ENCODE data around the gene SLC24A4.

SLC24A4 gene

DNA sequence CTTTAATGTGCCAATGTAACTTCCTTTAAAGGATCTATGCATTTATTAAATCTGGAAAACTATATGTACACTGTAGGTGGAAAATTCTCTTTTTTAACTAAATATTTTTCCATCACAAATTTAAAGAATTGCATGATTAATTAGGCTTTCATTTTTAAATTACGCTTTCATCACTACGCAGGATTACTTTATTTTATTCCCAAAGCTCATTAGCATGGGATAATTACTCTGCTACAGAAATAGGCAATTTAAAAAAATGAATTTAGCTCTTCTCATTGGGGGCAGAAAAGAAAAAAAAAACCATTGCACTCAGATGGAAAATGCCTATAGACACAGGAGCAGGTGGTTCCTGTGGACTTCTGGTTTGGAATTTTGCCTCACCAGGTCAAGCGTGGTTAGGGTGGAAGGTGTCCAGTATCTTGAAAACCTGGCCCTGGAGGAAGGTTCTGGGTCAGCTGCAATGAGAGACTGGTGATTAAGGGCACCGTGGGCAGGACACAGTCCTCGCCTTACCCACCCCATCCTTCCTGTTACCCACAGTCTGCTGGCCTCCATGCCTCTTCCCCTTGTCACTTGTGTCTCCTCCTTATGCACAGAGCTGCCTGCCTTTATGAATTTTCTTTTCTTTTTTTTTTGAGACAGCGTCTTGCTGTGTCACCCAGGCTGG lies 173.4 kb downstream of the SLC24A4 start:
- H3K27ac ChIP-seq (ENCODE audit: low read depth, low read length) = no peak overlapping the region
- WGBS = 97% methylated on average over 6 of the region's 6 CpGs

DNA sequence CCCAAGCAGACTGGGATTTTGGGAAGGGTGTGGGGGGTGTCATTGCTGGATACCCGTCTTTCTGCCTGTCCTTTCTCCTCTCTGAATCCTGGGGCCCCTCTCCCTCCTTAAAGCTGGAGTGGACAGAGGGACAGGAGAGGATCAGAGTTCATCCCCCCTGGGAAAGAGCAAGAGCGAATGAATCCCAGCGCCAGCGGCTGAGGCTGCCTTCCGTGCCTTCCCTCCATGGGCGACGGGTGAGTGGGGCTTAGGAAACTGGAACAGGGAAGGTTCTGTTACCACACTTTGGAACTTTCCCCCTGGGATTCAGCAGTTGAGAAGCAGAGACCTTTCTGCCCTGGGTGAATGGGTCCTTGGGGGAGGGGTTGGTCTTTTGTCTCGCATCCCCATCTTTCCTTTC lies 174.4 kb downstream of the SLC24A4 start:
- Histone ChIP-seq H3K9me3 (ENCODE audit: insufficient read depth, low read depth, low read length) (no peaks in the 10 kb centered on the region), H3K9ac (ENCODE audit: low read depth, low read length) (no peak overlapping the region), H3K4me1 (ENCODE audit: insufficient read depth, low read length) (peaks cover 11% of the 10 kb centered on the region; the same call in 1 of the 2 replicates), H3K27me3 (ENCODE audit: insufficient read depth, low read length) (no peaks in the 10 kb centered on the region), H3K36me3 (ENCODE audit: insufficient read depth, low read length) (no peaks in the 10 kb centered on the region), H3K4me3 (ENCODE audit: low read length) (no peak overlapping the region), H3K27ac (ENCODE audit: low read depth, low read length) (no peak overlapping the region)
- 87% methylated on average over 8 of the region's 8 CpGs for WGBS

More for the DNA sequence above, 173.4 kb downstream of the SLC24A4 start:
- H3K36me3 ChIP-seq (ENCODE audit: insufficient read depth, low read length) = no peaks in the 10 kb centered on the region
- H3K4me1 ChIP-seq (ENCODE audit: insufficient read depth, low read length) = peaks cover 11% of the 10 kb centered on the region; the same call in 1 of the 2 replicates
- H3K4me3 ChIP-seq (ENCODE audit: low read length) = no peak overlapping the region
- H3K27me3 ChIP-seq (ENCODE audit: insufficient read depth, low read length) = no peaks in the 10 kb centered on the region
- no peaks in the 10 kb centered on the region for H3K9me3 ChIP-seq (ENCODE audit: insufficient read depth, low read depth, low read length)
- H3K9ac ChIP-seq (ENCODE audit: low read depth, low read length) = no peak overlapping the region

DNA sequence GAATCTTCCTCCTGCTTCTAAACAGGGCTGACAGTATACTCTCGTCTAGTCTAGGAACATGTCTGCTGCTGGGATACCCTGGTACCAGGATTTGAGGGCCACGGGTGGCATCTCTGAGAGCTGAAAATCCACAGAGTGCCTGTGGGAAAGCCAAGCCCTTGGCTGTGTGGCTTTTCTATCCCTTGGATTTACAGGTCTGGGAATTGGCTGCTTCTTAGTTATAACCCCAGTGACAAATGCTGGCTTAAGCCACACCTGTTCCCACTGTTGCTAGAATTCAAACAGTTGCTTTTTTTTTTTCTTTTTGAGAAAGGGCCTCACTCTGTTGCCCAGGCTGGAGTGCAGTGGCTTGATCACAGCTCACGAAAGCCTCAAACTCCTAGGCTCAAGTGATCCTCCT lies 176.3 kb downstream of the SLC24A4 start:
- Histone ChIP-seq H3K9ac (ENCODE audit: low read depth, low read length) (no peak overlapping the region), H3K27ac (ENCODE audit: low read depth, low read length) (no peak overlapping the region), H3K4me3 (ENCODE audit: low read length) (no peak overlapping the region), H3K36me3 (ENCODE audit: insufficient read depth, low read length) (no peaks in the 10 kb centered on the region), H3K4me1 (ENCODE audit: insufficient read depth, low read length) (peaks cover 11% of the 10 kb centered on the region; the same call in 1 of the 2 replicates), H3K9me3 (ENCODE audit: insufficient read depth, low read depth, low read length) (no peaks in the 10 kb centered on the region), H3K27me3 (ENCODE audit: insufficient read depth, low read length) (no peaks in the 10 kb centered on the region)
- 91% methylated on average over 3 of the region's 3 CpGs for WGBS

DNA sequence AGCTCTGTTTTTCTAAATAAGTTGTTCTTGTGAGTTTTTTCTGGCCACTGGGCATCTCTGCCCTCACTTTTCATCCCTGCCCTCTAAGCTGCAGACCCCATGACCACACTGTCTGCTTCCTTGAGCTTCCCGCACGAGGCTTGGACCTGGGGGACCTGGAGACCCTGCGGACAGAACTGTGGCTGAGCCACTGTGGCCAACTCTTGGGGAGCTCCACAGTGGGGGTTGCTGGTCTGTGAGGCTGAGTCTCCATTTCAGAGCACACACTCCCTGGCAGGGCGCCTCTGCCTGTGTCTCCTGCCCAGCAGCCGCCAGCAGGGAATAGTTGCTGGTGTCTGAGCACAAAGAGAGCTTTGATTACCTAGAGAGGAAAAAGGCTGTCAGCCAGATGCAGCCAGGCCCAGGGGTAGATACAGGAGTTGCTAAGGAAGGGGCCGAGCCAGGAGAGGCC lies 177.6 kb downstream of the SLC24A4 start:
- peaks cover 11% of the 10 kb centered on the region; the same call in 1 of the 2 replicates for H3K4me1 ChIP-seq (ENCODE audit: insufficient read depth, low read length)
- no peaks in the 10 kb centered on the region for H3K27me3 ChIP-seq (ENCODE audit: insufficient read depth, low read length)
- H3K4me3 ChIP-seq (ENCODE audit: low read length) = no peak overlapping the region
- no peak overlapping the region; the same call in 1 of the 2 replicates for H3K9ac ChIP-seq (ENCODE audit: low read depth, low read length)
- H3K27ac ChIP-seq (ENCODE audit: low read depth, low read length) = no peak overlapping the region
- H3K36me3 ChIP-seq (ENCODE audit: insufficient read depth, low read length) = no peaks in the 10 kb centered on the region
- H3K9me3 ChIP-seq (ENCODE audit: insufficient read depth, low read depth, low read length) = no peaks in the 10 kb centered on the region
- 68% methylated on average over 6 of the region's 6 CpGs for WGBS

DNA sequence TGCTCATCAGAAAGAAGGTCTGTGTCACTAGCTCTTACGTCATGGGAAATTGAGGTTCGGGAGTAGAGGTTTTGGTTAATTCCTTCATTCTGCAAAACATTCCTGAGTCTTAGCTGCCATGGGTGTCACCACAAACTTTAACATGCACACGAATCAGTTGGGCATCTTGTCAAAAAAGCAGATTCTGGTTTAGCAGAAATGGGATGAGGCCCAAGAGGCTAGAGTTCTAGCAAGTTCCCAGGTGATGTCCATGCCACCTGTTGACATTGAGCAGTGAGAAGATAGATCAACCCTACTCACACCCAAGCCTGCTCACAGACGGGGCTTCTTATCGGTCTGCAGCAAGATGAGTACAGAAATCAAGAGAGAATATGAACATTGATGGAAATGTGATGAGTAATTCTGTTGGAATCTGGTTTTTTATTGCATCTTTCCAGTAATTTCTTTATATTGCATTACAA lies 179.0 kb downstream of the SLC24A4 start:
- H3K27me3 ChIP-seq (ENCODE audit: insufficient read depth, low read length) = no peaks in the 10 kb centered on the region
- 90% methylated on average over 5 of the region's 5 CpGs for WGBS
- no peak overlapping the region for H3K27ac ChIP-seq (ENCODE audit: low read depth, low read length)
- no peaks in the 10 kb centered on the region for H3K36me3 ChIP-seq (ENCODE audit: insufficient read depth, low read length)
- H3K4me3 ChIP-seq (ENCODE audit: low read length) = no peak overlapping the region
- H3K4me1 ChIP-seq (ENCODE audit: insufficient read depth, low read length) = peaks cover 11% of the 10 kb centered on the region; the same call in 1 of the 2 replicates
- no peak overlapping the region for H3K9ac ChIP-seq (ENCODE audit: low read depth, low read length)
- no peaks in the 10 kb centered on the region for H3K9me3 ChIP-seq (ENCODE audit: insufficient read depth, low read depth, low read length)

DNA sequence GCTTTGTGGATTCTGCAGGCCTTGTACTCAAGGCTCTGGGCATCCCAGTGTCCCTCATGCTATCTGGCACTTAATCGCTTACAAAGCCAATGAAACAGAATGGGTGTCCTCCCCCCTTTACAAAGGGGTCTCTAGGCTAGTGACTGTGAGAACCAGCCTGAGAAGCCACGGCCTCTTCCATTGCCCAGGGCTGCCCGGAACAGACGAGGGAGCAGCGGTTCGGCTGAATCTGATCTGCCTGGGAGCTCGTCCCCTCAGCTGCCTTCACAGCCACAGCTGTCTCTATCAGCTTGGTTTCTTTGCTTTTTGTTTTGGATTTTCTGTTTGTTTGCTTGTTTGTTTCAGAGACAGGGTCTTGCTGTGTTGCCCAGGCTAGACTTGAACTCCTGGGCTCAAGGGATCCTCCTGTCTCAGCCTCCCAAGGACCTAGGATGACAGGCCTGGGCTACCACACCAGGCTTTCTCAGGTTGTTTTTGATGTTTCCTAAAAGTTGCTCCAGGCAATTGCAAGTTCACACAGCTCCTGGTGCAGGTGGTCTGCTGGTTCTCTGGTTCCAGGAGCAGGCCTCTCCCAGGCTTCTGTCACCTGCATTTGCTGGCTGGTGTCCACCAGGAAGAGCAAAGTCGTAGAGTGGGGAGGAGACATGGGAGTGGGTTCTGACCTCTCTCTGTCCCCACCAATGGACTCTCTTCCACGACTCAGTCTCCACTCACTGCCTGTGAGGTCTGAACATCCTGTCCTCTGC lies 179.7 kb downstream of the SLC24A4 start:
- no peak overlapping the region for H3K27ac ChIP-seq (ENCODE audit: low read depth, low read length)
- no peaks in the 10 kb centered on the region for H3K9me3 ChIP-seq (ENCODE audit: insufficient read depth, low read depth, low read length)
- no peaks in the 10 kb centered on the region for H3K36me3 ChIP-seq (ENCODE audit: insufficient read depth, low read length)
- H3K9ac ChIP-seq (ENCODE audit: low read depth, low read length) = no peak overlapping the region
- H3K4me3 ChIP-seq (ENCODE audit: low read length) = no peak overlapping the region
- 97% methylated on average over 9 of the region's 9 CpGs for WGBS
- no peaks in the 10 kb centered on the region for H3K27me3 ChIP-seq (ENCODE audit: insufficient read depth, low read length)
- H3K4me1 ChIP-seq (ENCODE audit: insufficient read depth, low read length) = peaks cover 5% of the 10 kb centered on the region; the same call in 1 of the 2 replicates

DNA sequence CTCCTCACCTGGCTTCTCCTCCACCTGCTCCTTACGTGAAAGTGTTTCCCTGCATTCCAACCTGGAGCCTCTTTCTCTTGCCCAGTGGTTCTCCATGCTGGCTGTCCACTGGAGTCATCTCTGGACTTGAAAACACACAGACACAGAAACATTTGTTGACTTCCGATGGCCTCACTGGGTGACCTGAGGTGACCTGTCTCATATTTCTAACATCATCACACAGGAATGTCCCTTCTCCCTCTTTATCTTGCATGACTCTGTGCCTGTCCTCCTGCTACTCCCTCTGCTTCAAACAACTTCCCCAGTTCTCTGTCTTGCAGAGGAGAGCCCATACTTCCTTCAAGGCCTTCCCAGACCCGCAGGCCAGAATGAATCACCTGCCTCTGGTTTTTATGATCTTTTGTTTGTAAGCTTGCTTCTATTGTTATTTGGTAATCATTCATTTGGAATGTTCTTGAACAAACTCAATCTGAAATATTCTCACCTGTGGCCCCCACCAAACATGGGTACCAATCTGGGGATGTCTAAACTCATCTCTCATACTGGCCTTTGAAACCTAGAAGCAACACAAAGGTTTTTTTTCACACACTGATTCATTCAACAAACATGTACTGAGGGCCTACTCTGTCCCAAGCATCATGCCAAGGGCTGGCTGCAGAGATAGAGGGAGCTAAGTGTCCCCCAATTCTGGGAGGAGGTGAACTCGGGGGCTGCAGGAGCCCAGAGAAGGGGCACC lies 181.0 kb downstream of the SLC24A4 start:
- H3K27ac ChIP-seq (ENCODE audit: low read depth, low read length) = no peak overlapping the region
- 82% methylated on average over 3 of the region's 4 CpGs for WGBS
- no peak overlapping the region for H3K9ac ChIP-seq (ENCODE audit: low read depth, low read length)
- 0 out of 2 replicates have a peak, but pooled peaks cover 4% of the 10 kb centered on the region for H3K4me1 ChIP-seq (ENCODE audit: insufficient read depth, low read length)
- no peaks in the 10 kb centered on the region for H3K9me3 ChIP-seq (ENCODE audit: insufficient read depth, low read depth, low read length)
- H3K4me3 ChIP-seq (ENCODE audit: low read length) = no peak overlapping the region
- H3K27me3 ChIP-seq (ENCODE audit: insufficient read depth, low read length) = no peaks in the 10 kb centered on the region
- H3K36me3 ChIP-seq (ENCODE audit: insufficient read depth, low read length) = no peaks in the 10 kb centered on the region

DNA sequence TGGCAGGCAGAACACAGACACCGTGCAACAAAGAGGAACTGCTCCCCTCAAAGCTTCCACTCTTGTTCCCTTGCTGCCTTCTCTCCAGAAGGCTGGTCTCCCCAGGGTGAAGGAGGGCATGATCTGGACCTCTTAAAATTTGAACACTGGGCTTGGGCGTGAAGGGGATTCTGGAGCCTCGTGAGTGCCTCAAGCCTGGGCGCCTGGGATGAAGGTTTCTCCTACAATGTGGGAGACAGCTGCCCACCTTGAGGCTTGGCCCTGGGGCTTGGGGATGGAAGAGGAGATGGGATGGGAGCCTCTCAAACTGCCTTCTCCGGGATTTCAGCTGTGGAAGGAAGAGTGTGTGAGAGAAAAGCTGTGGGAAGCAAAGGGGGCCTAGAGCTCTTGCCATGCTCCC lies 182.9 kb downstream of the SLC24A4 start:
- Histone ChIP-seq H3K36me3 (ENCODE audit: insufficient read depth, low read length) (no peaks in the 10 kb centered on the region), H3K4me3 (ENCODE audit: low read length) (no peak overlapping the region), H3K27me3 (ENCODE audit: insufficient read depth, low read length) (no peaks in the 10 kb centered on the region), H3K9ac (ENCODE audit: low read depth, low read length) (no peak overlapping the region), H3K27ac (ENCODE audit: low read depth, low read length) (no peak overlapping the region), H3K4me1 (ENCODE audit: insufficient read depth, low read length) (no peaks in the 10 kb centered on the region), H3K9me3 (ENCODE audit: insufficient read depth, low read depth, low read length) (no peaks in the 10 kb centered on the region)
- WGBS = 97% methylated on average over 5 of the region's 5 CpGs

DNA sequence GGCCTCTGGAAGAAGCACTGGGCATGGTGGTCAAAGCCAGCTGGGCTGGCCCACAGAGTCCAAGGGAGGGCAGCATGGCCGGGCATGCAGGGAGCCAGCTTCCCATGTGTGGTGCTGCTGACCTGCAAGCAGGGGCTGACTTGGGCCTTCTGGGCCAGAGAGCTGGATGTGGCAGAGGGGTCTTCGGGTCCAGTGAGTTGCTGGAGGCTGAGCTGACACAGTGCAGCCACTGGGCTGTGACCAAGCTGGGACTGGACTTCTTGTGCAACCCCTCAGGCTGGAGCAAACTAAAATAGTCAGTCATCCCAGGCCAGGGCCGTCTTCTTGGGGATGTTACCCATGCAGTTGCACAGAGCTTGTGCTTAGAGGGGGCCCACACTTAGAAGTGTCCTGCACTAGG lies 183.3 kb downstream of the SLC24A4 start:
- H3K4me3 ChIP-seq (ENCODE audit: low read length) = no peak overlapping the region
- no peaks in the 10 kb centered on the region for H3K4me1 ChIP-seq (ENCODE audit: insufficient read depth, low read length)
- no peaks in the 10 kb centered on the region for H3K9me3 ChIP-seq (ENCODE audit: insufficient read depth, low read depth, low read length)
- no peak overlapping the region for H3K27ac ChIP-seq (ENCODE audit: low read depth, low read length)
- WGBS = 90% methylated on average over 3 of the region's 3 CpGs
- no peaks in the 10 kb centered on the region for H3K27me3 ChIP-seq (ENCODE audit: insufficient read depth, low read length)
- no peak overlapping the region for H3K9ac ChIP-seq (ENCODE audit: low read depth, low read length)
- H3K36me3 ChIP-seq (ENCODE audit: insufficient read depth, low read length) = no peaks in the 10 kb centered on the region

DNA sequence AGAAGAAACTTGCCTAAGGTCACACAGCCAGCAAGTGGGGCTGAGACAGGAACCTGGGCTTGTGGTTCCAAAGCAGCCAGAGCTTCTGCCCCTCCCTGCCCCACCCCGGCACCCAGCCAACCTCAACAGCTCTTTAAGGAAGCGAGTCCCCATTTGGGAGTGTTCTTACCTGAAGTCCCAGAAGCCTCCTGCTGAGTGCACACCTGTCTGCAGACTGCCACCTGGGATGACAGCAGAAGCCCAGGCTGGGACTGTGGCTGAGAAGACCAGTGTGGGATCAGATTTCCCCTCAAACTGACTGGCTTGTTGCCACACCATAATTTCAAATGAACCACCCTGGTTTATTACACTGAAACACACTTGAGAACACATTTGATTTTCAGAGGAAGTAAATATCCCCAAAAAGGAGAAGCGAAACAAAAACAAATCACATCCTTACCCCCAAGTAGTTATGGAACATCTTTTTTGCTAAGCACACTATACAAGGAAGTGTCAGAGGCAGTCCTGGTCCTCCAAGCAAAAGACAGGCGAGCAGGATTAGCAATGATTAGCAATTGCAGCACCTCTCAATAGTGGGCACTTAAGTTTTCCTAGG lies 184.3 kb downstream of the SLC24A4 start:
- Histone ChIP-seq H3K4me3 (ENCODE audit: low read length) (no peak overlapping the region), H3K9ac (ENCODE audit: low read depth, low read length) (no peak overlapping the region), H3K27me3 (ENCODE audit: insufficient read depth, low read length) (peaks cover under 1% of the 10 kb centered on the region; the same call in 1 of the 2 replicates), H3K27ac (ENCODE audit: low read depth, low read length) (no peak overlapping the region), H3K9me3 (ENCODE audit: insufficient read depth, low read depth, low read length) (no peaks in the 10 kb centered on the region), H3K4me1 (ENCODE audit: insufficient read depth, low read length) (no peaks in the 10 kb centered on the region), H3K36me3 (ENCODE audit: insufficient read depth, low read length) (no peaks in the 10 kb centered on the region)
- 90% methylated on average over 4 of the region's 4 CpGs for WGBS
